K562 (cell line): ENCODE measurements around the gene SRD5A1.

Experiments
- BHLHE40 ChIP-seq: IDR thresholded peaks from 2 replicates; pipeline ENCODE4 v1.6.1; 2011; ENCODE audit warnings: low read length, improper control_type of control experiment
- ETV6 ChIP-seq, 3 experiments: fragments of 150-350 bp in 1 of 3; sonication (generic) in 1 of 3; formaldehyde crosslinking in 1 of 3; IDR thresholded peaks; 2 replicates each; pipeline versions ENCODE4 v1.6.1 to v1.8.0; 2014 to 2022; ENCODE audit warnings: borderline replicate concordance in 2 of 3, low read depth in 2 of 3, antibody characterized with exemption in 1 of 3, low read length in 1 of 3, mild to moderate bottlenecking in 1 of 3, missing genetic modification reagents in 1 of 3
- POLR2A ChIP-seq: fragments of 450-650 bp; conservative IDR thresholded peaks from 2 replicates; pipeline ENCODE4 v1.6.1; 2016
- SAFB2 ChIP-seq: fragments of 200-400 bp; formaldehyde crosslinking; IDR thresholded peaks from 2 replicates; pipeline ENCODE4 v1.6.1; 2018; ENCODE audit warnings: borderline replicate concordance, low read length, low read depth, moderate library complexity; ENCODE audit not compliant: severe bottlenecking
- TEAD2 ChIP-seq: fragments of 450-650 bp; IDR thresholded peaks from 2 replicates; pipeline ENCODE4 v1.6.1; 2016; ENCODE audit warnings: missing genetic modification characterization, control low read depth, missing compliant biosample characterization
- TOE1 ChIP-seq, 2 experiments: fragments of 450-650 bp in 1 of 2; sonication (generic) in 1 of 2; formaldehyde crosslinking in 1 of 2; IDR thresholded peaks; 2 replicates each; pipeline versions ENCODE4 v1.7.1 to v1.8.0; 2016 to 2022; ENCODE audit warnings: borderline replicate concordance in 2 of 2, mild to moderate bottlenecking in 2 of 2, antibody characterized with exemption in 1 of 2, inconsistent platforms in 1 of 2, low read depth in 1 of 2, missing genetic modification reagents in 1 of 2, moderate library complexity in 1 of 2
- TF ChIP-seq, protein P1 (sequence below), 3 experiments: IDR thresholded peaks in 2 of 3; conservative IDR thresholded peaks in 1 of 3; 2 replicates each; pipeline ENCODE4 v1.5.1; 2011 to 2012; ENCODE audit warnings: low read length in 3 of 3, mild to moderate bottlenecking in 3 of 3, control low read depth in 2 of 3, improper control_type of control experiment in 1 of 3, inconsistent platforms in 1 of 3, low read depth in 1 of 3, mixed read lengths in 1 of 3, moderate library complexity in 1 of 3; ENCODE audit not compliant: insufficient read depth in 2 of 3
- TF ChIP-seq, protein P2 (sequence below): sonication (generic); formaldehyde crosslinking; IDR thresholded peaks from 2 replicates; pipeline ENCODE4 v1.8.0; 2022; ENCODE audit warnings: missing genetic modification reagents, mild to moderate bottlenecking, moderate library complexity, borderline replicate concordance
- TF ChIP-seq, protein P3 (sequence below): sonication (generic); formaldehyde crosslinking; IDR thresholded peaks from 2 replicates; pipeline ENCODE4 v1.8.1; 2023; ENCODE audit warnings: mild to moderate bottlenecking, missing genetic modification reagents
- TF ChIP-seq, protein P4 (sequence below): fragments of 450-650 bp; formaldehyde crosslinking; IDR thresholded peaks from 2 replicates; pipeline ENCODE4 v1.4.0; 2022; ENCODE audit warnings: missing genetic modification characterization

DNA sequence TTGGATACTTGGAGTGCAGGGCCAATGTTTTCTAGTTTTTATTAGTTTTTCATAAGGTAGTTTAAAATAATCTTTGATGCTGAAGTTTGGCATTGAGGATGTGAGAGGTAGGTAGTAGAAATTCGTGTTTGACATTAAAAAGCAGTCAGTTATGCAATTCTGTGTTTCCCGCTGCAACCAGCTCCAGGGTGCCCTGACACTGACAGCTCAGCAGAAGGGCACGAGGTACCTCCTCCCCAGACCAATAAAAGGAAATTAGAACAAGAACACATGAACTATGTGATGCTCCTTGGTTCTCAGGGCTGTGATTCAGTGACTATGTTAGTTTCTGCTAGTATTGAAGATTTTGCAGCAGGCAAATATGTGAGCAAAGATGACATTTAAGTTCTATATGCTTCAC is 40.6 kb upstream of the SRD5A1 start:
- TF ChIP-seq, protein P1, sequence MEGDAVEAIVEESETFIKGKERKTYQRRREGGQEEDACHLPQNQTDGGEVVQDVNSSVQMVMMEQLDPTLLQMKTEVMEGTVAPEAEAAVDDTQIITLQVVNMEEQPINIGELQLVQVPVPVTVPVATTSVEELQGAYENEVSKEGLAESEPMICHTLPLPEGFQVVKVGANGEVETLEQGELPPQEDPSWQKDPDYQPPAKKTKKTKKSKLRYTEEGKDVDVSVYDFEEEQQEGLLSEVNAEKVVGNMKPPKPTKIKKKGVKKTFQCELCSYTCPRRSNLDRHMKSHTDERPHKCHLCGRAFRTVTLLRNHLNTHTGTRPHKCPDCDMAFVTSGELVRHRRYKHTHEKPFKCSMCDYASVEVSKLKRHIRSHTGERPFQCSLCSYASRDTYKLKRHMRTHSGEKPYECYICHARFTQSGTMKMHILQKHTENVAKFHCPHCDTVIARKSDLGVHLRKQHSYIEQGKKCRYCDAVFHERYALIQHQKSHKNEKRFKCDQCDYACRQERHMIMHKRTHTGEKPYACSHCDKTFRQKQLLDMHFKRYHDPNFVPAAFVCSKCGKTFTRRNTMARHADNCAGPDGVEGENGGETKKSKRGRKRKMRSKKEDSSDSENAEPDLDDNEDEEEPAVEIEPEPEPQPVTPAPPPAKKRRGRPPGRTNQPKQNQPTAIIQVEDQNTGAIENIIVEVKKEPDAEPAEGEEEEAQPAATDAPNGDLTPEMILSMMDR (IDR thresholded peaks at IDR 0.05 in 2 of 3, conservative IDR thresholded peaks at IDR 0.05 in 1 of 3; ENCODE audit: insufficient read depth in 2 of 3, low read depth in 1 of 3, low read length in 3 of 3), result no peak
- TF ChIP-seq, protein P2, sequence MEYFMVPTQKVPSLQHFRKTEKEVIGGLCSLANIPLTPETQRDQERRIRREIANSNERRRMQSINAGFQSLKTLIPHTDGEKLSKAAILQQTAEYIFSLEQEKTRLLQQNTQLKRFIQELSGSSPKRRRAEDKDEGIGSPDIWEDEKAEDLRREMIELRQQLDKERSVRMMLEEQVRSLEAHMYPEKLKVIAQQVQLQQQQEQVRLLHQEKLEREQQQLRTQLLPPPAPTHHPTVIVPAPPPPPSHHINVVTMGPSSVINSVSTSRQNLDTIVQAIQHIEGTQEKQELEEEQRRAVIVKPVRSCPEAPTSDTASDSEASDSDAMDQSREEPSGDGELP, result no peak
- TF ChIP-seq BHLHE40 (no peak), TEAD2 (tag) (no peak), POLR2A (no peak), TOE1 (IDR thresholded peaks at IDR 0.05; ENCODE audit: borderline replicate concordance) (no peak), TOE1 (CRISPR knock-in tag; IDR thresholded peaks at IDR 0.05; ENCODE audit: borderline replicate concordance, low read depth) (no peak), ETV6 (IDR thresholded peaks at IDR 0.05; ENCODE audit: borderline replicate concordance in 1 of 2, low read depth in 2 of 2, low read length in 1 of 2) (no peak), ETV6 (CRISPR knock-in tag; IDR thresholded peaks at IDR 0.05; ENCODE audit: borderline replicate concordance) (no peak), SAFB2 (no peak)
- TF ChIP-seq, protein P3, sequence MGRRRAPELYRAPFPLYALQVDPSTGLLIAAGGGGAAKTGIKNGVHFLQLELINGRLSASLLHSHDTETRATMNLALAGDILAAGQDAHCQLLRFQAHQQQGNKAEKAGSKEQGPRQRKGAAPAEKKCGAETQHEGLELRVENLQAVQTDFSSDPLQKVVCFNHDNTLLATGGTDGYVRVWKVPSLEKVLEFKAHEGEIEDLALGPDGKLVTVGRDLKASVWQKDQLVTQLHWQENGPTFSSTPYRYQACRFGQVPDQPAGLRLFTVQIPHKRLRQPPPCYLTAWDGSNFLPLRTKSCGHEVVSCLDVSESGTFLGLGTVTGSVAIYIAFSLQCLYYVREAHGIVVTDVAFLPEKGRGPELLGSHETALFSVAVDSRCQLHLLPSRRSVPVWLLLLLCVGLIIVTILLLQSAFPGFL (CRISPR knock-in tag), result no peak
- TF ChIP-seq, protein P4, sequence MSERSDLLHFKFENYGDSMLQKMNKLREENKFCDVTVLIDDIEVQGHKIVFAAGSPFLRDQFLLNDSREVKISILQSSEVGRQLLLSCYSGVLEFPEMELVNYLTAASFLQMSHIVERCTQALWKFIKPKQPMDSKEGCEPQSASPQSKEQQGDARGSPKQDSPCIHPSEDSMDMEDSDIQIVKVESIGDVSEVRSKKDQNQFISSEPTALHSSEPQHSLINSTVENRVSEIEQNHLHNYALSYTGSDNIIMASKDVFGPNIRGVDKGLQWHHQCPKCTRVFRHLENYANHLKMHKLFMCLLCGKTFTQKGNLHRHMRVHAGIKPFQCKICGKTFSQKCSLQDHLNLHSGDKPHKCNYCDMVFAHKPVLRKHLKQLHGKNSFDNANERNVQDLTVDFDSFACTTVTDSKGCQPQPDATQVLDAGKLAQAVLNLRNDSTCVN (CRISPR knock-in tag), result no peak
